ENCODE results near the gene CNIH4.
A peak's percentile ranks its signal among the peaks of the same experiment; 100 is the strongest.
"Not testable (repeated sequence)": the region's sequence is repeated elsewhere in the genome, so short reads cannot be mapped to it uniquely, and the experiment has no call there.

The CNIH4 gene

DNA sequence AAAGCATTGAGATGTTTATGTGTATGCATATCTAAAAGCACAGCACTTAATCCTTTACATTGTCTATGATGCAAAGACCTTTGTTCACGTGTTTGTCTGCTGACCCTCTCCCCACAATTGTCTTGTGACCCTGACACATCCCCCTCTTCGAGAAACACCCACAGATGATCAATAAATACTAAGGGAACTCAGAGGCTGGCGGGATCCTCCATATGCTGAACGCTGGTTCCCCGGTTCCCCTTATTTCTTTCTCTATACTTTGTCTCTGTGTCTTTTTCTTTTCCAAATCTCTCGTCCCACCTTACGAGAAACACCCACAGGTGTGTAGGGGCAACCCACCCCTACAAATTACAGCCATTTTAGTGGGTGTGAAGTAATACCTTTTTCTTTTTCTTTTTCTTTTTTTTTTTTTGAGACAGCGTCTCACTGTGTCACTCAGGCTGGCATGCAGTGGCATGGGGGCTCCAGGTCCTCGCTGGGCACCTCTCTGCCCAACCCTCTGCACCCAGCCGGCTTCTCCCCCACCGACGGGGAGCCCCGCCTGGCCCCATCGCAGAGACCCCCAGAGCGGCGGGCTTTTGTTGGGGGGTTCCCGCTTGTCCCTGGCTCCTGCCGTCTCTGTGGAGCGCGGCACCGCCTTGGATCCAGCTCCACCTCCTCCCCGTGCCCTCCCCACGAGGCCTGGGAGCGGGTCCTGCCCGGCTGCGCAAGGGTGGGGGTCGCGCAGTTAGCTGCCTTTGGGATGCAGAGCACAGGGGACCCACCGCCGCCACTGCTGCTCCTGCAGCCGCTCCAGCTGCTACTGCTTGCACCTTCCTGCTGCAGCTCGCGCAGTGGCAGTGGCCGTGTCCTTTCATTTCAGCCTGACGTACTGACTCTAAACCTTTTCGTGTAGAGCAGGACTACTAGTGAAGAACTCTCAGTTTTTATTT lies 16.0 kb upstream of the CNIH4 start:
- DNase-seq (ENCODE audit: low read depth, low spot score); H3K4me3 ChIP-seq (ENCODE audit: low read length): not testable (repeated sequence)

- DNase-seq (ENCODE audit: low read depth, low spot score) = no peak
- no peak overlapping the region for H3K4me3 ChIP-seq (ENCODE audit: low read length)
Measured at GRCh38 chr1:224343679-224344078, 13.0 kb upstream of the CNIH4 start.

DNA sequence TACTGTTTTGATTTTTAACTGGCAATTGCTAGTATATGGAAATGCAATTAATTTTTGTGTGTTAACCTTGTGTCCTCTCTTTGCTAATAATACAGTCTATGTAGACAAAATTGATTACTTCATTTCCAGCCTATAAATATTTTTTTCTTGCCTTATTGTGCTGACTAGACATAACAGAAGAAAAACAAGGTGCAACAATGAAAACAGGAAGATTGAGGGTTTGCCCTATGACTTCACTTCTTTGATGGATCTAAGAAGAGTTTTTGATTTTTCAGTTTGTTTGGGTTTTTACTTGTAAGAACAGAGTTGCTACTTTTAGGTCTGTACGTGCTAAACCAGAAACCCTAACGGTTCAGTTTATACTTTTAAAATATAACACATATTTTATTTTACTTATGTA lies 8.5 kb upstream of the CNIH4 start:
- no peak overlapping the region for H3K4me3 ChIP-seq (ENCODE audit: low read length)
- DNase-seq (ENCODE audit: low read depth, low spot score) = no peak

DNA sequence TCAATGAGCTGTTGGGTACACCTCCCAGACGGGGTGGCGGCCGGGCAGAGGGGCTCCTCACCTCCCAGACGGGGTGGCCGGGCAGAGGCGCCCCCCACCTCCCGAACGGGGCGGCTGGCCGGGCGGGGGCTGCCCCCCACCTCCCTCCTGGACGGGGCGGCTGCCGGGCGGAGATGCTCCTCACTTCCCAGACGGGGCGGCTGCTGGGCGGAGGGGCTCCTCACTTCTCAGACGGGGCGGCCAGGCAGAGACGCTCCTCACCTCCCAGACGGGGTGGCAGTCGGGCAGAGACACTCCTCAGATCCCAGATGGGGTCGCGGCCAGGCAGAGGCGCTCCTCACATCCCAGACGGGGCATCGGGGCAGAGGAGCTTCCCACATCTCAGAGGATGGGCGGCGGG lies 7.0 kb upstream of the CNIH4 start:
- not testable (repeated sequence) for H3K4me3 ChIP-seq (ENCODE audit: low read length); DNase-seq (ENCODE audit: low read depth, low spot score)

- DNase-seq (ENCODE audit: low read depth, low spot score); H3K4me3 ChIP-seq (ENCODE audit: low read length): not testable (repeated sequence)
Measured at GRCh38 chr1:224352436-224353085, 4.1 kb upstream of the CNIH4 start.

DNA sequence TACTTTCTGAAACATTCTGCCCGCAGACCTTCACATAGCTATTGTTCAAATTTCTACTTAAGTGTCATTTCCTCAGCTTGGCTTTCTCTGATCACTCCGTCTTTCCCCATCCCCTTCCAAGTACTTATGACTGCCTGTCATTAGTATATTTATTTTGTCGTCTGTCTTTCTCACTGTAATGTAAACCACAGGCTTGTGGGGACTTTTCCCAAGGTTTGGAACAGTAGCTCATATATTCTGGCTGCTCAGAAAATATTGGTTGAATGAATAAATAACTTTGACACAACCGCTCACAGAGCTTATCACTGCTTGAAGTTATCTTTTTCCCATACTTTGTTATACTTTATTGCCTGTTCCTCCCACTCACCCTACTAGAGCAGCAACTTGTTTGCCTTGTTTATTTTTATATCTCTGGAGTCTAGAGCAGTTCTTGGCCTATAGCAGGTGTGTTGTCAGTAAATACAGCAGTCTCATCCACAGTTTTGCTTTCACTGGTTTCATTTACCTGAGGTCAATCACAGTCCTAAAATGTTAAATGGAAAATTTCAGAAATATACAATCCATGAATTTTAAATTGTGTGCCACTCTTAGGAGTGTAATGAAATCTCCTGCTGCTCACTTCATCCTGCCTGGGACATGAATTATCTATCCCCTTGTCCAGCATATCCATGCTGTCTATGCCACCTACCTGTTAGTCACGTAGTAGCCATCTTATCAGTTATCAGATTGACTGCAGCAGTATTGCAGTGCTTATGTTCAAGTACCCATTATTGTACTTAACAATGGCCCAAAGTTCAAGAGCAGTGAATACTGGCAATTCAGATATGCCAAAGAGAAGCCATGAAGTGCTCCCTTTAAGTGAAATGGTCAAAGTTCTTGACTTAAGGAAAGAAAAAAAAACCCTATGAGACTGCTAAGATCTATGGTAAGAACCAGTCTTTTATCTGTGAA lies 2.4 kb upstream of the CNIH4 start:
- no peak for DNase-seq (ENCODE audit: low read depth, low spot score)
- H3K4me3 ChIP-seq (ENCODE audit: low read length) = no peak overlapping the region

DNA sequence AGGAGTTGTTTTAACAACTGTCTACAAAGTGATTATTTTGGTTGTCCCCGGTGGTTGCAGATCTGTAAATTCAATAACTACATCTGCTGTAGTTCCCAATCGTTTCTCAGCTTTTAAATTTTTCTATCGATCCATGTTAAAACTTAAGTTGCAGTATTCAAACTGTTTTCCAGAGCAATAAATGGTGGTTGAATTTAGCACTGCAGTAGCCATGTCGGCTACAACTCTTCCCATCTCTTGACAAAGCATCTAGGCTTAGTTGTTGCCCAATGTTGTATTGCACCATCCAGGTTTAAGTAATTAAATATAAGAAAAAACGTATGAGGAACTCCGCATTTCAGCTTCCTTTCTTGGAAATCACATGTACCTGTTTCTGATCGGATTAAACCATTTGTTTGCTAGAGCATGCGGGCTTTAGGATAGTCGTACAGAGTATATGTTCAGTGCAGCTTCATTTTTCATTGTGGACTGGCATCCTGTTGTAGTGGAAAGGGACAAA lies 996 bp downstream of the CNIH4 start:
- DNase-seq (ENCODE audit: low read depth, low spot score) = no peak
- peak overlapping the region; percentile 61 for H3K4me3 ChIP-seq (ENCODE audit: low read length)

DNA sequence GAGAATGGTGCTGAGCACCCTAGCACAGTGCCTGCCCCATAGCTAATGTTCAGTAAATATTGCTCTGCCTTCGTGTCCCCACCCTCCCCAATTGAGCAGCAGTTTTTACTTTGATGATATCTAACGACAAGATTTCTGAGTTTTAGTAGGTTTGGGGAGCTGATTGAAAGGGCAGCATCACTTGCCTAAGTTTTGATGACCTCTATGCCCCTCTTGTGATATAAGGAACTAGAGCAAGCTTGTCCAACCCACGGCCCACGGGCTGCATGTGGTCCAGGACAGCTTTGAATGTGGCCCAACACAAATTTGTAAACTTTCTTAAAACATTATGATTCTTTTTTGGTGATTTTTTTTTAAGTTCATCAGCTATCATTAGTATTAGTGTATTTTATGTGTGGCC lies 1.6 kb downstream of the CNIH4 start:
- DNase-seq (ENCODE audit: low read depth, low spot score) = no peak
- peak overlapping the region; percentile 61; the same call in 1 of the 2 replicates for H3K4me3 ChIP-seq (ENCODE audit: low read length)

DNA sequence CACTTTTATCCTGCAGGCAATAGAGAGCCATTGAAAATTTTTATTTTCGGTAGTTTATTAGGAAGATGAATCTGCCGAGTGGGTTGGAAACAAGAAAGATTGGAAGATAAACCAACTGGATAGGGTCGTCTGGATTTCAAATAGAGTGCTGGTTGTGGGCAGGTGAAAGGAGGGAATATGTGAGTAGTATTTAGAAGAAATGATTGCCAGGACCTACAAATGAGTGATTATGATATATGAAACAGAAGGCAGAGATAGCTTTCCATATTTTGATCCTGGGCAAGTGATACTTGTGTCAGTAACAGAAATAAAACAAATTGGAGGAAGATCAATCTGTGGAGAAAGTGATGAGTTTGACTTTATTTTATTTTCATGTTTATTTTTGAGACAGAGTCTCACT lies 2.5 kb downstream of the CNIH4 start:
- no peak overlapping the region for H3K4me3 ChIP-seq (ENCODE audit: low read length)
- no peak for DNase-seq (ENCODE audit: low read depth, low spot score)

- DNase-seq (ENCODE audit: low read depth, low spot score) = no peak
- no peak overlapping the region for H3K4me3 ChIP-seq (ENCODE audit: low read length)
Measured at GRCh38 chr1:224368409-224368808, 11.7 kb downstream of the CNIH4 start.

GRCh38 chr1:224373008-224373590 lies 16.4 kb downstream of the CNIH4 start:
- H3K4me3 ChIP-seq (ENCODE audit: low read length) = no peak overlapping the region
- DNase-seq (ENCODE audit: low read depth, low spot score) = no peak

GRCh38 chr1:224375059-224375458 lies 18.4 kb downstream of the CNIH4 start:
- no peak for DNase-seq (ENCODE audit: low read depth, low spot score)
- H3K4me3 ChIP-seq (ENCODE audit: low read length) = no peak overlapping the region

GRCh38 chr1:224377676-224378006 lies 21.0 kb downstream of the CNIH4 start:
- H3K4me3 ChIP-seq (ENCODE audit: low read length) = no peak overlapping the region
- DNase-seq (ENCODE audit: low read depth, low spot score) = no peak

DNA sequence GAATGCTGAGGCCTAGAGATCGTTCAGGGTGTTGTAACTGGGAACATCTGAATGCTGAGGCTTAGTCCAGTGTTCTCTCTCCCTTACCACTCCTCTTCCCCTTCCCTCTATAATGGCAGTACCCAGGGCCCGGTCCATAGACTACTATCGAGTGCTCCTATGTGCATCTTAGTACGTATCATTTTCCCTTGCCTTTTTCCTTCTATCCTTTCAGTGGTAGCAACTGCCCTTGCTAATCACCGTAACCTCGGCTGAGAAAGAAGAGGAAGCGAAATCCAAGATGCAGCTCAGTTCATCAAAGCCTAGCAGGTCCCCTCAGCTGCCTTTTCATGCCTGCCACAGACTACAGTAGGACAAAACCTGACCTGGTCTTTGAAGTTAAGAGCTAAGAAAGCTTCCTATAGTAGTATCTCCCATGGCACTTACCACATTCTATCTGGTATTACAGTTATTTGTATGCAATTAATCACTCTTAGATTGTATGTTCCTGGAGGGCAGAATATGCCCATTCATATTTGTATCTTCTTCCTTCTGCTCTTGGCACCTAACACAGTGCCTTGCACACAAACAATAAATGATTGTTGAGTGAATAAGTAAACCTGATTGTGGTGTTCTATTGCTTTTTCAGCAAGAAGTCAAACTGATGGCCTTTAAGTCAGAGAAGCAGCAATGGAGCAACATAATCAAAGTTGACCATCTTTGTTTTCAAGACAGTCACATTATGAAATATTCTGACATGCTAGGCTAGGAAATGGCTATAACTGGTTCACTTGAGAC lies 22.4 kb downstream of the CNIH4 start:
- DNase-seq (ENCODE audit: low read depth, low spot score) = peak; percentile 54
- H3K4me3 ChIP-seq (ENCODE audit: low read length) = no peak overlapping the region

GRCh38 chr1:224380003-224380402 lies 23.3 kb downstream of the CNIH4 start:
- H3K4me3 ChIP-seq (ENCODE audit: low read length) = peak overlapping the region; percentile 16
- DNase-seq (ENCODE audit: low read depth, low spot score) = peak; percentile 94

DNA sequence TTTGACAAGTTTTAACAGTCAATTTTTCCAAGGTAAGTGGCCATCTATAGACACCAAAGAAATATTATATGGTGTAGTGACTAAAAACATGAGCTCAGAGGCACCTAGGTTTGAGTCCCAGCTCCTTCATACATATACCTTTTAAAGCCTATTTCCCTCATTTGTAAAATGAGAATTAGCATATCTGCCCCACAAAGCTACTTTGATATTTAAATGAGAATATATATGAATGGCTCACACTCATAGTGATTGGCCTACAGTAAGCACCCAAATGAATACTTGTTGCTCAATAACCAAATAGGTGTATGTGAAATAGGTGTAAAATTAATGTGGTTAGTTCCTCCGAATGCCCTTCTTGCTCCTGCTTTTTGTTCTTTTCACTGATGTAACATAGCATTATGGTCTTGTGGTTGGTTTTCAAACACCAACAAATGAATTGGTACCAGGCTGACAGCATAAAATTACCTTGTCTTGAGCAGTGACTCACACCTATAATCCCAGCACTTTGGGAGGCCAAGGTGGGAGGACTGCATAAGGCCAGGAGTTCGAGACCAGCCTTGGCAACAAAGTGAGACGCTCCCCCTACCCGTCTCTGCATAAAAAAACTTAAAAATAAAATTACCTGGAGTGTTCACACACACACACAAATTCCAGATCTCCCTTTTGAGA lies 25.3 kb downstream of the CNIH4 start:
- no peak for DNase-seq (ENCODE audit: low read depth, low spot score)
- H3K4me3 ChIP-seq (ENCODE audit: low read length) = no peak overlapping the region

DNA sequence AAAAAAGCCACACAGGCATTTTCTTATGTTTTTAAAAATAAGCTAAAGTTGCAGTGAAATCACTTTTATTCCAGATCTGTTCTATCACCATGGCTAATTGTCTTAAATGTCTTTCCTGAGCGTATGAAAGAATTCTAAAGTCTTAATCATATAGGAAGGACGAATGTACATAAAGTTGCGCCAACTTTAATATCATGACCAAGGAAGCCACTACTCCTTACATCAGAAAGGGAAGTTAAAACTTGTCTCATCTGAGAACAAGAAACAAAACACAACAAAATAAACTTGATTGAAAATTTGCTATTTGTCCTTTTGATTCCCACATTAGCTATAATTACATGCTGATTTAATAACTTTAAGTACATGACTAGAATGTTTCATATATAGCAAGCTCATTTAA lies 26.5 kb downstream of the CNIH4 start:
- no peak overlapping the region for H3K4me3 ChIP-seq (ENCODE audit: low read length)
- DNase-seq (ENCODE audit: low read depth, low spot score) = no peak
